ENCODE results near the gene ZNF606. TPM values are rescaled to one million over a fixed set of nuclear protein-coding genes. Genes with fewer than 3 reads are reported as not detected.

Gene ZNF606
- 15.4 TPM for total RNA-seq
- long read RNA-seq, full-length matches to known transcripts: 13 of 18 reads
- long read RNA-seq, partial matches to known transcripts: 0 of 18 reads
- long read RNA-seq, other reads (novel, unspliced or antisense): 5 of 18 reads

GRCh38 chr19:58002384-58003173 lies at the start of gene ZNF606:
Gene ZNF606 (minus strand): TSS chr19:58002820. CDS start chr19:58001319, 1,501 bp downstream.
- Histone ChIP-seq H3K27ac (peak within 1 kb of the TSS; percentile 88), H3K9me3 (peaks cover 46% of the 10 kb centered on the region), H3K4me1 (peaks cover 8% of the 10 kb centered on the region), H3K27me3 (no peaks in the 10 kb centered on the region), H3K4me3 (peak within 1 kb of the TSS; percentile 79), H3K36me3 (peaks cover 29% of the 10 kb centered on the region)
- DNase-seq (peak; percentile 95), ATAC-seq (peak; percentile 99)
- intact Hi-C loops (cut with DNase I): no loop called here
- TF ChIP-seq CTCF (IDR thresholded peaks at IDR 0.05): no peak

DNA sequence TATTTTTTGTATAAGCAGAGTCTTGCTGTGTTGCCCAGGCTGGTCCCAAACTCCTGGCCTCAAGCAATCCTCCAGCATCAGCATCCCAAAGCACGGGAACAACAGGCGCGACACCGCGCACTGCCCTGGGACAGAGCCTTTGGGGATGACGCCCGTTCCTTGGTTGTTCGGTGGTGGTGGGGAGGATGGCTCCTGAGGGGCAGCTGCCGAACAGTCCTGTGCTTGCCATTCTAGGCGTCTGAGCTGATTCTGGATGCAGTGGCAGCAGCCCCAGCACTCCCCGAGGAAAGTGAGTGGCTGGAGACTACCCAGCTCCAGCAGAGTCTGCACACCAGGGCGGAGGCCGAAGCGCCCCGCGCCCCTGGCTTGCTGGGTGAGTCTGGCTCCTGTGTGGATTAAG lies 49.6 kb upstream of the ZNF606 start:
- no peak overlapping the region for H3K27ac ChIP-seq
- intact Hi-C loops (cut with DNase I): no loop called here
- no peak for ATAC-seq
- no peak overlapping the region for H3K4me3 ChIP-seq
- H3K36me3 ChIP-seq: no peaks in the 10 kb centered on the region
- no peak for DNase-seq
- H3K27me3 ChIP-seq: no peaks in the 10 kb centered on the region
- no peak for TF ChIP-seq CTCF (IDR thresholded peaks at IDR 0.05)
- peaks cover 4% of the 10 kb centered on the region for H3K9me3 ChIP-seq
- no peaks in the 10 kb centered on the region for H3K4me1 ChIP-seq

DNA sequence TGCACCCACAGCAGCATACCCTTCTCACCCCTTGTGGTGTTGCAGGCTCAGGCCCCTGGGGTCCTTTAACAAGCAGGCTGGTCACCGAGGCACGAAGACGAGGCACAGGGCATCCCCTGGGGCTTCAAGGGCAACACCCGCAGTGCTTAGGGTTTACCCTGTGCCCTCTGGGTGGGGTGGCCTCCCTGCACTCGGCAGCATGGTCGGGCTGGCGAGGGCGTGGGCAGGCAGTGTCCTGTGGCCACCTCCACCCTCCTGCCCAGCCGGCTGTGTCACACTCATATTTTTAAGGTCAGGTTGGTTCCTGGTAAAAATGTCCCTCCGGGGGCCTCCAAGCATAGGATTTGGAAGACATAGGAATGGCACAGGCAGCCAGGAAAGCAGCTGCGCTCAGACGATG lies 45.1 kb upstream of the ZNF606 start:
- ATAC-seq (no peak), DNase-seq (no peak)
- Histone ChIP-seq H3K36me3 (no peaks in the 10 kb centered on the region), H3K9me3 (peaks cover 12% of the 10 kb centered on the region), H3K27ac (no peak overlapping the region), H3K4me3 (no peak overlapping the region), H3K27me3 (no peaks in the 10 kb centered on the region), H3K4me1 (no peaks in the 10 kb centered on the region)
- no peak for TF ChIP-seq CTCF (IDR thresholded peaks at IDR 0.05)
- intact Hi-C loops (cut with DNase I): no loop called here

DNA sequence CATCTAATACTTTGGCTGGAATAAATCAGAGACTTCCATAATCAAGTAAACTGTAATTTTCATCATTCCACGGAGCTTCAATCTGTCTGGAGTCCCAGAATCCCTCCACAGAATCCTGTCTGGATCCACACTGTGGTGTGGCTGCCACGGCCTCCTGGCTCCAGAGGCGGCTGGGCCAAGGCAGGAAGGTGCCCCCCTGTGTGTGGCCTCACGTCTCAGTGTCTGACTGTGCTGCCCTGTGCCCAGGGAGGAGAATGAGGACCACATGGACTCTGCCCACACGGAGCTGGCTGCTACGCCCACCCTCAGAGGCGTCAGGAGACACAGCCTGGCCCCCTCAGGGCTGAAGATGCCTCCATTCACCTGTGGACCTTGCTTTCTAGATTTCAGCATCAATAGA lies 44.2 kb upstream of the ZNF606 start:
- Histone ChIP-seq H3K9me3 (peaks cover 15% of the 10 kb centered on the region), H3K27ac (no peak overlapping the region), H3K4me1 (no peaks in the 10 kb centered on the region), H3K27me3 (no peaks in the 10 kb centered on the region), H3K36me3 (no peaks in the 10 kb centered on the region), H3K4me3 (no peak overlapping the region)
- TF ChIP-seq CTCF (IDR thresholded peaks at IDR 0.05): no peak
- no peak for ATAC-seq
- intact Hi-C loops (cut with DNase I): no loop called here
- no peak for DNase-seq

DNA sequence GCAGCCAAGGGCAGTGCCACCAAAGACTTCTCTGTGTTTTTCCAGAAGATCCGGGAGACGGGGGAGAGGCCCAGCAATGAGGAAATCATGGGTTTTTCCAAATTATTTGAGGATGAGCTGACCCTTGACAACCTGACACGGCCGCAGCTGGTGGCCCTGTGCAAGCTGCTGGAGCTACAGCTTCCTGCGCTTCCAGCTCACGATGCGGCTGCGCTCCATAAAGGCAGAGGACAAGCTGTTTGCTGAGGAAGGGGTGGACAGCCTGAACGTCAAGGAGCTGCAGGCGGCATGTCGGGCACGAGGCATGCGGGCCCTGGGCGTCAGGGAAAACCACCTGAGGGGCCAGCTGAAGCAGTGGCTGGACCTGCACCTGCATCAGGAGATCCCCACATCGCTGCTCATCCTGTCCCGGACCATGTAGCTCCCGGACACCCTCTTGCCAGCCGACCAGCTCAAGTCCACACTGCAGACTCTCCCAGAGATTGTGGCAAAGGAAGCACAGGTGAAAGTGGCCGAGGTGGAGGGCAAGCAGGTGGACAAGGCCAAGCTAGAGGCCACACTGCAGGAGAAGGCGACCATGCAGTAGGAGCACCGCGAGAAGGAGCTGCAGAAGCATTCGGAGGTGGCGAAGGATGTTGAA lies 42.9 kb upstream of the ZNF606 start:
- H3K36me3 ChIP-seq: no peaks in the 10 kb centered on the region
- DNase-seq (no peak), ATAC-seq (no peak)
- no peak overlapping the region for H3K4me3 ChIP-seq
- no peaks in the 10 kb centered on the region for H3K27me3 ChIP-seq
- no peaks in the 10 kb centered on the region for H3K4me1 ChIP-seq
- peaks cover 15% of the 10 kb centered on the region for H3K9me3 ChIP-seq
- no peak for TF ChIP-seq CTCF (IDR thresholded peaks at IDR 0.05)
- intact Hi-C loops (cut with DNase I): no loop called here
- no peak overlapping the region for H3K27ac ChIP-seq
